NCI-H1417 (cell line): ENCODE data around the gene SERINC5.
A peak's percentile ranks its signal among the peaks of the same experiment; 100 is the strongest.

Experiments
- DNase-seq, 3 experiments: peaks; one replicate each; lab custom pipeline; 2025; lab: John Stamatoyannopoulos, UW

SERINC5 gene

GRCh38 chr5:80254767-80255430 is 949 bp downstream of the SERINC5 start:
- peak in 2 of 3 experiments; percentile 49 to 59 for DNase-seq

- no peak for DNase-seq
Measured at GRCh38 chr5:80251636-80252035, 4.2 kb downstream of the SERINC5 start.

GRCh38 chr5:80250801-80251200 is 5.0 kb downstream of the SERINC5 start:
- no peak for DNase-seq

- DNase-seq, result no peak
Measured at GRCh38 chr5:80249901-80250300, 5.9 kb downstream of the SERINC5 start.

- DNase-seq, result no peak
Measured at GRCh38 chr5:80248378-80248777, 7.5 kb downstream of the SERINC5 start.

- DNase-seq, result peak in 2 of 3 experiments; percentile 45 to 80
Measured at GRCh38 chr5:80246995-80247729, 8.7 kb downstream of the SERINC5 start.

GRCh38 chr5:80246001-80246758 is 9.7 kb downstream of the SERINC5 start:
- peak in 1 of 3 experiments; percentile 46 for DNase-seq

- no peak for DNase-seq
Measured at GRCh38 chr5:80243567-80243966, 12.3 kb downstream of the SERINC5 start.

- DNase-seq, result no peak
Measured at GRCh38 chr5:80242849-80243248, 13.0 kb downstream of the SERINC5 start.

- no peak for DNase-seq
Measured at GRCh38 chr5:80240368-80240986, 15.4 kb downstream of the SERINC5 start.

- DNase-seq, result no peak
Measured at GRCh38 chr5:80239680-80240367, 16.0 kb downstream of the SERINC5 start.

- DNase-seq, result no peak
Measured at GRCh38 chr5:80238778-80239679, 16.8 kb downstream of the SERINC5 start.

- no peak for DNase-seq
Measured at GRCh38 chr5:80238097-80238496, 17.8 kb downstream of the SERINC5 start.

- DNase-seq, result no peak
Measured at GRCh38 chr5:80237243-80237642, 18.6 kb downstream of the SERINC5 start.

- no peak for DNase-seq
Measured at GRCh38 chr5:80234116-80234948, 21.5 kb downstream of the SERINC5 start.

- no peak for DNase-seq
Measured at GRCh38 chr5:80231693-80232092, 24.2 kb downstream of the SERINC5 start.

GRCh38 chr5:80231243-80231642 is 24.6 kb downstream of the SERINC5 start:
- DNase-seq, result no peak

- DNase-seq, result no peak
Measured at GRCh38 chr5:80230269-80230992, 25.4 kb downstream of the SERINC5 start.

GRCh38 chr5:80229902-80230255 is 26.0 kb downstream of the SERINC5 start:
- no peak for DNase-seq
